ENCODE results near the gene AUH. TPM values are rescaled to one million over a fixed set of nuclear protein-coding genes. Genes with fewer than 3 reads are reported as not detected.
A peak's percentile ranks its signal among the peaks of the same experiment; 100 is the strongest.

AUH gene
- total and polyA plus RNA-seq, 7 donors, result 9.9 to 20.6 (median 14.1) TPM

- ATAC-seq, result peak in 3 of 4 donors; percentile 19 to 54 (median 21)
- TF ChIP-seq CTCF (IDR thresholded peaks at IDR 0.05), result no peak
- H3K27ac ChIP-seq, result no peak overlapping the region
- DNase-seq, result no peak
- no peaks in the 10 kb centered on the region for H3K9me3 ChIP-seq
- 67 to 79% (median 76%) methylated on average over 15 of the region's 15 CpGs for WGBS, 3 donors
- no peaks in the 10 kb centered on the region for H3K27me3 ChIP-seq (ENCODE audit: insufficient read depth in 3 of 3, low read length in 2 of 3)
- no peaks in the 10 kb centered on the region for H3K4me1 ChIP-seq
- no peak overlapping the region for H3K4me3 ChIP-seq
- H3K36me3 ChIP-seq (ENCODE audit: insufficient read depth in 1 of 2, low read depth in 1 of 2), result no peaks in the 10 kb centered on the region
- intact Hi-C loops (cut with DNase I), result no loop called here
Observed at GRCh38 chr9:91177661-91178280, 183.9 kb downstream of the AUH start.

- WGBS, 3 donors, result 82 to 85% (median 84%) methylated on average over 4 of the region's 4 CpGs
- ATAC-seq (no peak), DNase-seq (no peak)
- Histone ChIP-seq H3K4me3 (no peak overlapping the region), H3K36me3 (ENCODE audit: insufficient read depth in 1 of 2, low read depth in 1 of 2) (no peaks in the 10 kb centered on the region), H3K4me1 (no peaks in the 10 kb centered on the region), H3K27me3 (ENCODE audit: insufficient read depth in 3 of 3, low read length in 2 of 3) (no peaks in the 10 kb centered on the region), H3K27ac (no peak overlapping the region), H3K9me3 (no peaks in the 10 kb centered on the region)
- intact Hi-C loops (cut with DNase I), result no loop called here
- TF ChIP-seq CTCF (IDR thresholded peaks at IDR 0.05), result no peak
Observed at GRCh38 chr9:91177081-91177480, 184.6 kb downstream of the AUH start.

- 91 to 98% (median 94%) methylated on average over 7 of the region's 7 CpGs for WGBS, 3 donors
- H3K4me1 ChIP-seq, result no peaks in the 10 kb centered on the region
- intact Hi-C loops (cut with DNase I), result no loop called here
- no peak for TF ChIP-seq CTCF (IDR thresholded peaks at IDR 0.05)
- H3K27ac ChIP-seq, result no peak overlapping the region
- DNase-seq, result no peak
- no peak for ATAC-seq
- H3K4me3 ChIP-seq, result no peak overlapping the region
- no peaks in the 10 kb centered on the region for H3K9me3 ChIP-seq
- H3K36me3 ChIP-seq (ENCODE audit: insufficient read depth in 1 of 2, low read depth in 1 of 2), result no peaks in the 10 kb centered on the region
- no peaks in the 10 kb centered on the region for H3K27me3 ChIP-seq (ENCODE audit: insufficient read depth in 3 of 3, low read length in 2 of 3)
Observed at GRCh38 chr9:91176426-91176825, 185.3 kb downstream of the AUH start.

GRCh38 chr9:91174772-91175171 is 186.9 kb downstream of the AUH start:
- no peaks in the 10 kb centered on the region for H3K27me3 ChIP-seq (ENCODE audit: insufficient read depth in 3 of 3, low read length in 2 of 3)
- peaks cover 8% of the 10 kb centered on the region for H3K9me3 ChIP-seq
- no peak overlapping the region for H3K27ac ChIP-seq
- H3K4me3 ChIP-seq, result no peak overlapping the region
- no peak for TF ChIP-seq CTCF (IDR thresholded peaks at IDR 0.05)
- no peaks in the 10 kb centered on the region for H3K36me3 ChIP-seq (ENCODE audit: insufficient read depth in 1 of 2, low read depth in 1 of 2)
- DNase-seq, result no peak
- 74 to 81% (median 77%) methylated on average over 6 of the region's 6 CpGs for WGBS, 3 donors
- ATAC-seq, result no peak
- no peaks in the 10 kb centered on the region for H3K4me1 ChIP-seq
- intact Hi-C loops (cut with DNase I), result no loop called here

GRCh38 chr9:91172329-91172728 is 189.4 kb downstream of the AUH start:
- DNase-seq, result no peak
- H3K27ac ChIP-seq, result no peak overlapping the region
- TF ChIP-seq CTCF (IDR thresholded peaks at IDR 0.05), result no peak
- H3K27me3 ChIP-seq (ENCODE audit: insufficient read depth in 3 of 3, low read length in 2 of 3), result no peaks in the 10 kb centered on the region
- H3K4me3 ChIP-seq, result no peak overlapping the region
- peaks cover 8% of the 10 kb centered on the region for H3K9me3 ChIP-seq
- ATAC-seq, result no peak
- H3K36me3 ChIP-seq (ENCODE audit: insufficient read depth in 1 of 2, low read depth in 1 of 2), result no peaks in the 10 kb centered on the region
- intact Hi-C loops (cut with DNase I), result no loop called here
- H3K4me1 ChIP-seq, result no peaks in the 10 kb centered on the region
- WGBS, 3 donors, result 64 to 81% (median 77%) methylated on average over 1 of the region's 1 CpG

Data from psoas muscle (tissue), 8 donors.